Transverse colon (tissue), 3 donors: Measurements from ENCODE around the gene KRTCAP2.
A peak's percentile ranks its signal among the peaks of the same experiment; 100 is the strongest.
"Not testable (repeated sequence)": the region's sequence is repeated elsewhere in the genome, so short reads cannot be mapped to it uniquely, and the experiment has no call there.

Experiments used
- EP300 ChIP-seq: sonication (generic); formaldehyde crosslinking; IDR thresholded peaks from one replicate; pipeline ENCODE4 v1.6.1; 2017; ENCODE audit warnings: antibody characterized with exemption, low read depth
- POLR2A ChIP-seq: fragments of 450-650 bp; IDR thresholded peaks from one replicate; pipeline ENCODE4 v1.6.1; 2016; ENCODE audit warnings: antibody characterized with exemption, mild to moderate bottlenecking, moderate library complexity
- TF ChIP-seq, protein P1 (sequence below), 5 experiments: fragments of 200-600 bp in 3 of 5; fragments of 450-650 bp in 2 of 5; sonication (generic) in 3 of 5; IDR thresholded peaks; 1 replicate in 2 of 5; 2 replicates in 3 of 5; pipeline ENCODE4 v1.5.1; 2016 to 2017; ENCODE audit warnings: antibody characterized with exemption in 5 of 5, inconsistent platforms in 3 of 5, mild to moderate bottlenecking in 2 of 5, moderate library complexity in 1 of 5

DNA sequence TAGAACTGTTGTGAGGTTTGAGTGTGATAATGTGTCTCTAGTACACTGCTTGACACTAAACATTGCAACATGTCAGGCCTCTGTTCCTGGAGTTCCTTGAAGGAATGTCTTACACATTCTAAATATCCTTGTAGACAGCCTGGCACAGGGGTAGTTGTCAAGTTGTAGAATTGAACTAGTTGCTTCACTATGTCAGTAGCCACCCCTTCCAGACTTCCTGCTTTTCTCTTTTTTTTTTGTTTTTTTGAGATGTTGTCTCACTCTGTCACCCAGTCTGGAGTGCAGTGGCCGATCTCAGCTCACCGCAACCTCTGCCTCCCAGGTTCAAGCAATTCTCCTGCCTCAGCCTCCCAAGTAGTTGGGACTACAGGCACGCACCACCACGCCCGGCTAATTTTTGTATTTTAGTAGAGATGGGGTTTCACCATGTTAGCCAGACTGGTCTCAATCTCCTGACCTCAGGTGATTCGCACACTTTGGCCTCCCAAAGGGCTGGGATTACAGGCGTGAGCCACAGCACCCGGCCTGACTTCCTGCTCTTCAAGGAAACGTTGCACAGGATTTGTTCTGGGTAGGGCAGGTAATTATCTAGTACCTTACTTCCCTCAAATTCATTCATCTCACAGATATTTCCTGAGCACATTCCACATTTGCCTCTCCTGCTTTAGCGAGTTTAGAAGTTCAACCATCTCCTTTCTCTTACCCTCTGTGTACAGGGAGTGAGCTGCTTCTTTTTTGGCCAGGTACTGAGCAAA is 47.3 kb upstream of the KRTCAP2 start:
- TF ChIP-seq, protein P1, sequence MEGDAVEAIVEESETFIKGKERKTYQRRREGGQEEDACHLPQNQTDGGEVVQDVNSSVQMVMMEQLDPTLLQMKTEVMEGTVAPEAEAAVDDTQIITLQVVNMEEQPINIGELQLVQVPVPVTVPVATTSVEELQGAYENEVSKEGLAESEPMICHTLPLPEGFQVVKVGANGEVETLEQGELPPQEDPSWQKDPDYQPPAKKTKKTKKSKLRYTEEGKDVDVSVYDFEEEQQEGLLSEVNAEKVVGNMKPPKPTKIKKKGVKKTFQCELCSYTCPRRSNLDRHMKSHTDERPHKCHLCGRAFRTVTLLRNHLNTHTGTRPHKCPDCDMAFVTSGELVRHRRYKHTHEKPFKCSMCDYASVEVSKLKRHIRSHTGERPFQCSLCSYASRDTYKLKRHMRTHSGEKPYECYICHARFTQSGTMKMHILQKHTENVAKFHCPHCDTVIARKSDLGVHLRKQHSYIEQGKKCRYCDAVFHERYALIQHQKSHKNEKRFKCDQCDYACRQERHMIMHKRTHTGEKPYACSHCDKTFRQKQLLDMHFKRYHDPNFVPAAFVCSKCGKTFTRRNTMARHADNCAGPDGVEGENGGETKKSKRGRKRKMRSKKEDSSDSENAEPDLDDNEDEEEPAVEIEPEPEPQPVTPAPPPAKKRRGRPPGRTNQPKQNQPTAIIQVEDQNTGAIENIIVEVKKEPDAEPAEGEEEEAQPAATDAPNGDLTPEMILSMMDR (IDR thresholded peaks at IDR 0.05) = not testable (repeated sequence)
- peak; percentile 50 for TF ChIP-seq POLR2A
- not testable (repeated sequence) for TF ChIP-seq EP300
